ENCODE data around the gene MAPK14.

GRCh38 chr6:36126121-36126520 is 98.5 kb downstream of the MAPK14 start:
- TF ChIP-seq EZH2phosphoT487 (IDR thresholded peaks at IDR 0.05; ENCODE audit: insufficient read depth, low read depth) (no peak), EZH2 (IDR thresholded peaks at IDR 0.05; ENCODE audit: insufficient read depth, poor library complexity, severe bottlenecking) (no peak)

All from GM23248 (cell line).